Suprapubic skin (tissue), 4 donors: ENCODE results near the gene OR5C1.

Experiments used
- EP300 ChIP-seq: sonication (generic); formaldehyde crosslinking; IDR thresholded peaks from one replicate; pipeline ENCODE4 v1.6.1; 2017; ENCODE audit warnings: antibody characterized with exemption
- POLR2A ChIP-seq, 2 donors: fragments of 450-650 bp; IDR thresholded peaks; one replicate each; pipeline ENCODE4 v1.6.1; 2017; ENCODE audit warnings: antibody characterized with exemption in 2 of 2, mild to moderate bottlenecking in 2 of 2, moderate library complexity in 2 of 2
- POLR2AphosphoS5 ChIP-seq, 3 donors: sonication (generic); formaldehyde crosslinking; IDR thresholded peaks; one replicate each; pipeline ENCODE4 v1.6.1; 2017; ENCODE audit warnings: antibody characterized with exemption in 3 of 3
- TF ChIP-seq, protein P1 (sequence below), 2 donors: fragments of 200-600 bp in 1 of 2; fragments of 450-650 bp in 1 of 2; sonication (generic) in 1 of 2; IDR thresholded peaks; one replicate each; pipeline ENCODE4 v1.5.1; 2016 to 2019; ENCODE audit warnings: antibody characterized with exemption in 2 of 2, mild to moderate bottlenecking in 1 of 2, moderate library complexity in 1 of 2

DNA sequence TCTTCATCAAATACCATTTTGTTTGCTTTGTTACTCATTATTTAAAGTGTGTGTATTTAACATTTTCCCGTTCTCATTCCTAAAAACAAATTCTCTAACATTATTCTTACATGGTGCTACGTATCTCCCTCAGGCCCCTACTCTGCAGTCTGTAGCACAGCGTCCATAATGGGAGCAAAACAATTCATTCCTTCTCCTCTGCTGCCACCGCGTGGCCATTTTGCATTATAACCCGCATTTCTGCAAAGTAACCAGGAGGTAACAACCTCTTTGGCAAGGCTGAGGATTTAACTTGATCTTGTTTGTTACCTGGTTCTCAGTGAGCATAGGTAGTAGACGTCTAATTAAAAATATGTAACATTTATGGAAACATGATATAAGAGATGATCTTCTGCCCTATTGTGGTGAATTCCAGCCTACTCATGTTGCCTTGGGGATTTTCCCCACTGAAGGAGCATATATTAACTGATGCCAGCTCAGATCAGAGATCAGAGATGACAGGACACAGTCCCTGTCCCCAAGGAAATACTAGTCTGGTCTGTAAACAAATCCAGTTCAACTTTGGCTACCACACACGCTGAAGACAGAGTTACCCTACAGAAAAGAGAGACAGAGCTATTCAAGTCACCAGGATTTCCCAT is 21.7 kb downstream of the OR5C1 start:
- TF ChIP-seq, protein P1, sequence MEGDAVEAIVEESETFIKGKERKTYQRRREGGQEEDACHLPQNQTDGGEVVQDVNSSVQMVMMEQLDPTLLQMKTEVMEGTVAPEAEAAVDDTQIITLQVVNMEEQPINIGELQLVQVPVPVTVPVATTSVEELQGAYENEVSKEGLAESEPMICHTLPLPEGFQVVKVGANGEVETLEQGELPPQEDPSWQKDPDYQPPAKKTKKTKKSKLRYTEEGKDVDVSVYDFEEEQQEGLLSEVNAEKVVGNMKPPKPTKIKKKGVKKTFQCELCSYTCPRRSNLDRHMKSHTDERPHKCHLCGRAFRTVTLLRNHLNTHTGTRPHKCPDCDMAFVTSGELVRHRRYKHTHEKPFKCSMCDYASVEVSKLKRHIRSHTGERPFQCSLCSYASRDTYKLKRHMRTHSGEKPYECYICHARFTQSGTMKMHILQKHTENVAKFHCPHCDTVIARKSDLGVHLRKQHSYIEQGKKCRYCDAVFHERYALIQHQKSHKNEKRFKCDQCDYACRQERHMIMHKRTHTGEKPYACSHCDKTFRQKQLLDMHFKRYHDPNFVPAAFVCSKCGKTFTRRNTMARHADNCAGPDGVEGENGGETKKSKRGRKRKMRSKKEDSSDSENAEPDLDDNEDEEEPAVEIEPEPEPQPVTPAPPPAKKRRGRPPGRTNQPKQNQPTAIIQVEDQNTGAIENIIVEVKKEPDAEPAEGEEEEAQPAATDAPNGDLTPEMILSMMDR (IDR thresholded peaks at IDR 0.05) = peak; percentile 53 to 89
- TF ChIP-seq POLR2A (IDR thresholded peaks at IDR 0.05) = no peak
- no peak for TF ChIP-seq POLR2AphosphoS5 (IDR thresholded peaks at IDR 0.05)
- no peak for TF ChIP-seq EP300
